ENCODE results near the gene ANXA4. TPM values are rescaled to one million over a fixed set of nuclear protein-coding genes. Genes with fewer than 3 reads are reported as not detected.
"Not testable (repeated sequence)": the region's sequence is repeated elsewhere in the genome, so short reads cannot be mapped to it uniquely, and the experiment has no call there.

The ANXA4 gene
- total RNA-seq, 3 donors from 2014 or later (not counting 1 experiment from before 2014, with no cell fraction given) = 44.6 to 63.6 (median 55.8) TPM

GRCh38 chr2:69734854-69735544 is 6.9 kb upstream of the ANXA4 start:
- H3K27ac Mint-ChIP-seq = no peak overlapping the region
- H3K4me3 Mint-ChIP-seq = no peak overlapping the region
- H3K36me3 ChIP-seq (ENCODE audit: control insufficient read depth, insufficient read depth, low read length) = no peaks in the 10 kb centered on the region
- no peaks in the 10 kb centered on the region for H3K27me3 Mint-ChIP-seq (ENCODE audit: low read depth in 2 of 2)
- 86% methylated on average over 2 of the region's 2 CpGs for WGBS (ENCODE audit: insufficient coverage)
- H3K9me3 Mint-ChIP-seq = no peaks in the 10 kb centered on the region
- no peak overlapping the region for H3K27ac ChIP-seq (ENCODE audit: low read length)
- DNase-seq (no peak), ATAC-seq (no peak)
- TF ChIP-seq, protein P1, sequence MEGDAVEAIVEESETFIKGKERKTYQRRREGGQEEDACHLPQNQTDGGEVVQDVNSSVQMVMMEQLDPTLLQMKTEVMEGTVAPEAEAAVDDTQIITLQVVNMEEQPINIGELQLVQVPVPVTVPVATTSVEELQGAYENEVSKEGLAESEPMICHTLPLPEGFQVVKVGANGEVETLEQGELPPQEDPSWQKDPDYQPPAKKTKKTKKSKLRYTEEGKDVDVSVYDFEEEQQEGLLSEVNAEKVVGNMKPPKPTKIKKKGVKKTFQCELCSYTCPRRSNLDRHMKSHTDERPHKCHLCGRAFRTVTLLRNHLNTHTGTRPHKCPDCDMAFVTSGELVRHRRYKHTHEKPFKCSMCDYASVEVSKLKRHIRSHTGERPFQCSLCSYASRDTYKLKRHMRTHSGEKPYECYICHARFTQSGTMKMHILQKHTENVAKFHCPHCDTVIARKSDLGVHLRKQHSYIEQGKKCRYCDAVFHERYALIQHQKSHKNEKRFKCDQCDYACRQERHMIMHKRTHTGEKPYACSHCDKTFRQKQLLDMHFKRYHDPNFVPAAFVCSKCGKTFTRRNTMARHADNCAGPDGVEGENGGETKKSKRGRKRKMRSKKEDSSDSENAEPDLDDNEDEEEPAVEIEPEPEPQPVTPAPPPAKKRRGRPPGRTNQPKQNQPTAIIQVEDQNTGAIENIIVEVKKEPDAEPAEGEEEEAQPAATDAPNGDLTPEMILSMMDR (IDR thresholded peaks at IDR 0.05) = no peak
- H3K27me3 ChIP-seq (ENCODE audit: control insufficient read depth, insufficient read depth, low read length) = no peaks in the 10 kb centered on the region
- intact Hi-C loops (cut with micrococcal nuclease) = no loop called here
- no peaks in the 10 kb centered on the region for H3K4me1 ChIP-seq (ENCODE audit: control insufficient read depth, insufficient read depth, low read length)
- no peaks in the 10 kb centered on the region for H3K4me1 Mint-ChIP-seq
- no peaks in the 10 kb centered on the region for H3K36me3 Mint-ChIP-seq
- H3K4me3 ChIP-seq (ENCODE audit: low read length) = no peak overlapping the region
- H3K9me3 ChIP-seq (ENCODE audit: control insufficient read depth, insufficient read depth, low read length) = no peaks in the 10 kb centered on the region

DNA sequence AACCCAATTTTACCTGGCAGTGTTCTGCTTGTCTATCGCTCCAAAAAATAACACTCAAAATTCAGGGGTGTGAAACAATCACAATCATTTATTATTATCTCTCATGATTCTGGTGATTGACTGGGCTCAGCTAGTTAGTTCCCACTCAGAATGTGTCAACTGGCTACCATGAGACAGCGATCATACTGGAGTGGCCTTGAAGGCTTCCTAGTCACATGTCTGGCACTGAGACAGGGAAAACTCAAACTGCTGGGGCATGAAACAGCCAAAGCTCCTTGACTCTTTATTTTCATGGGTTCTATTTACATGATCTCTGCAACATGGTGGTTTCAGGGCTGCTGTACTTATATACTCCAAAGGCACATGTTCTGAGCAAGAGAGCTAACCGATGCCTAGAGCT is 6.2 kb upstream of the ANXA4 start:
- Mint-ChIP-seq H3K27ac (no peak overlapping the region), H3K27me3 (ENCODE audit: low read depth in 2 of 2) (no peaks in the 10 kb centered on the region), H3K36me3 (no peaks in the 10 kb centered on the region), H3K4me1 (no peaks in the 10 kb centered on the region), H3K4me3 (no peak overlapping the region), H3K9me3 (no peaks in the 10 kb centered on the region)
- TF ChIP-seq, protein P1 (IDR thresholded peaks at IDR 0.05) = no peak
- ATAC-seq (no peak), DNase-seq (no peak)
- no peak overlapping the region for H3K4me3 ChIP-seq (ENCODE audit: low read length)
- H3K27me3 ChIP-seq (ENCODE audit: control insufficient read depth, insufficient read depth, low read length) = no peaks in the 10 kb centered on the region
- H3K9me3 ChIP-seq (ENCODE audit: control insufficient read depth, insufficient read depth, low read length) = no peaks in the 10 kb centered on the region
- H3K4me1 ChIP-seq (ENCODE audit: control insufficient read depth, insufficient read depth, low read length) = peaks cover 2% of the 10 kb centered on the region
- no peak overlapping the region for H3K27ac ChIP-seq (ENCODE audit: low read length)
- H3K36me3 ChIP-seq (ENCODE audit: control insufficient read depth, insufficient read depth, low read length) = no peaks in the 10 kb centered on the region
- intact Hi-C loops (cut with micrococcal nuclease) = no loop called here
- 92% methylated on average over 3 of the region's 3 CpGs for WGBS (ENCODE audit: insufficient coverage)

DNA sequence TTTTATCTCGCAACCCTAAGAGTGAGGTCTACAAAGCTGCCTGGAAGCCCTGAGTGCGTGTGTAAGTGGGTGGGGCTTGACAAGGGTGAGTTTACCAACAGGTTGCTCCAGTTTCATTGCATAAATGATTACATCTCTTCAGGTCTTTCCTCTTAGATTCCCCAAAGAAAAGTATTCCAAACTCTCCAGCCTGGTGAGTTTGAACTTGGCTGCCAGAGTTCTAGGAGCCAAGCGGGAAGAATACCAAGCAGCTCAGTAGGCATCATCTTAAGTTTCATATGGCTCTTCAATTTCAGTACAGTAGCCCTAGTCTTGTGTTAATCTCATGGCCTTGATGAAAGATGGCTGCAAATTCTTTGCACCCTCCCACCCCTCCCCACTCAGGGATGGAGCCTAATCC is 3.8 kb upstream of the ANXA4 start:
- intact Hi-C loops (cut with micrococcal nuclease); DNase-seq: not testable (repeated sequence)

GRCh38 chr2:69740502-69740951 is 1.4 kb upstream of the ANXA4 start:
- DNase-seq (no peak), ATAC-seq (no peak)
- Mint-ChIP-seq H3K27ac (peak overlapping the region in 1 of 2 donors; percentile 95), H3K4me3 (peak overlapping the region; percentile 99), H3K4me1 (peaks cover 25 to 38% of the 10 kb centered on the region in 2 donors), H3K27me3 (ENCODE audit: low read depth in 2 of 2) (no peaks in the 10 kb centered on the region), H3K9me3 (no peaks in the 10 kb centered on the region), H3K36me3 (no peaks in the 10 kb centered on the region)
- H3K9me3 ChIP-seq (ENCODE audit: control insufficient read depth, insufficient read depth, low read length) = no peaks in the 10 kb centered on the region
- no peak overlapping the region for H3K27ac ChIP-seq (ENCODE audit: low read length)
- H3K4me1 ChIP-seq (ENCODE audit: control insufficient read depth, insufficient read depth, low read length) = peaks cover 22% of the 10 kb centered on the region
- no peaks in the 10 kb centered on the region for H3K27me3 ChIP-seq (ENCODE audit: control insufficient read depth, insufficient read depth, low read length)
- H3K4me3 ChIP-seq (ENCODE audit: low read length) = no peak overlapping the region
- intact Hi-C loops (cut with micrococcal nuclease) = loop anchor here (5.0 kb wide), 1 partner anchor 37 kb away; no protein-coding TSS in a partner anchor
- WGBS (ENCODE audit: insufficient coverage) = 74% methylated on average over 10 of the region's 10 CpGs
- H3K36me3 ChIP-seq (ENCODE audit: control insufficient read depth, insufficient read depth, low read length) = no peaks in the 10 kb centered on the region
- TF ChIP-seq, protein P1 (IDR thresholded peaks at IDR 0.05) = no peak

More for the DNA sequence above, 3.8 kb upstream of the ANXA4 start:
- H3K27ac Mint-ChIP-seq; H3K9me3 Mint-ChIP-seq; H3K36me3 ChIP-seq (ENCODE audit: control insufficient read depth, insufficient read depth, low read length); H3K27me3 ChIP-seq (ENCODE audit: control insufficient read depth, insufficient read depth, low read length); ATAC-seq; H3K4me3 ChIP-seq (ENCODE audit: low read length); H3K4me3 Mint-ChIP-seq; H3K27ac ChIP-seq (ENCODE audit: low read length); H3K36me3 Mint-ChIP-seq; H3K9me3 ChIP-seq (ENCODE audit: control insufficient read depth, insufficient read depth, low read length); H3K27me3 Mint-ChIP-seq (ENCODE audit: low read depth in 2 of 2): not testable (repeated sequence)
- peaks cover 18% of the 10 kb centered on the region for H3K4me1 ChIP-seq (ENCODE audit: control insufficient read depth, insufficient read depth, low read length)
- peaks cover 16 to 17% of the 10 kb centered on the region in 2 donors for H3K4me1 Mint-ChIP-seq
- WGBS (ENCODE audit: insufficient coverage) = no CpG with 5 or more reads among the region's 3 CpGs

Data from natural killer cell (primary cell).